Left ventricle myocardium inferior (tissue), 1 donor: ENCODE data around the gene DESI1. TPM values are rescaled to one million over a fixed set of nuclear protein-coding genes. Genes with fewer than 3 reads are reported as not detected.
A peak's percentile ranks its signal among the peaks of the same experiment; 100 is the strongest.

Experiments
- DNase-seq: peaks from one replicate; pipeline ENCODE4 v3.0.0-alpha.2; 2020
- H3K27ac ChIP-seq: fragments of 200-600 bp; replicated peaks from 2 replicates; pipeline ENCODE4 v1.8.0; 2021
- H3K27me3 ChIP-seq: fragments of 200-600 bp; 2 replicates; pipeline ENCODE4 v1.8.0; 2021; ENCODE audit warnings: low read depth
- H3K36me3 ChIP-seq: fragments of 200-600 bp; 2 replicates; pipeline ENCODE4 v1.8.0; 2021
- H3K4me1 ChIP-seq: fragments of 200-600 bp; 2 replicates; pipeline ENCODE4 v1.8.0; 2021
- H3K4me3 ChIP-seq: fragments of 200-600 bp; 2 replicates; pipeline ENCODE4 v1.8.0; 2021; ENCODE audit warnings: mild to moderate bottlenecking, moderate library complexity
- H3K9me3 ChIP-seq: fragments of 200-600 bp; replicated peaks from 2 replicates; pipeline ENCODE4 v1.8.0; 2021
- intact Hi-C: fragments of 100-400 bp; cut with micrococcal nuclease; formaldehyde crosslinking; loops from one replicate; pipeline ENCODE4 v1.11.0; 2022
- total RNA-seq: library from RNA; stranded (reverse); fragmentation: NEBNext Ultra II Directional; extraction: Animal tissue kit (Norgen Biotek cat#: 25700); gene quantifications from one replicate; pipeline ENCODE4 v1.2.1, GENCODE V29; 2021
- TF ChIP-seq, protein P1 (sequence below): fragments of 200-600 bp; IDR thresholded peaks from 2 replicates; pipeline ENCODE4 v1.8.0; 2021; ENCODE audit warnings: antibody characterized with exemption, mild to moderate bottlenecking, borderline replicate concordance
- donor health status: DM: no; HTN: yes; CAD: no; lungs with severe emphysema.

DESI1 gene
- total RNA-seq, 1 donor from 2014 or later, result 46.2 TPM

DNA sequence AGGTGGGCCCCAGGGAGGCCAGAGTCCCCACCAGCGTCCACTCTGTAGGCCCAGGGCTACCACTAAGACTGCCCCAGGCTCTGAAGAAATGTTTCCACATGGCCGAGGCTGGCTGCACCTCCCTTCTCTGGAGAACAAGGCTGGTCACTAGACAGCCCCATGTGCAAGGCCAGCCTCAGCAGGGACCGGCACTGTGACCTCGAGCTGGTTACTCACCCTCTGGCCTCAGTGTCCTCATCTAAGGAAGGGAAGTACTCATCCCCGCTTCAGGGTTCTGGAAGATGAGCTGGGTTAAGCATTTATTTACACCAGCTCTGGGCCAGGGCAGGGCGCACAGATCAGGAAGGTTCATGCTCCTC lies 40.9 kb downstream of the DESI1 start:
- Histone ChIP-seq H3K27me3 (no peaks in the 10 kb centered on the region), H3K36me3 (peaks cover 14% of the 10 kb centered on the region), H3K9me3 (no peaks in the 10 kb centered on the region), H3K4me3 (no peak overlapping the region), H3K27ac (peak overlapping the region; percentile 67), H3K4me1 (peaks cover 60% of the 10 kb centered on the region)
- intact Hi-C loops, result no loop called here
- DNase-seq, result no peak
- TF ChIP-seq, protein P1, sequence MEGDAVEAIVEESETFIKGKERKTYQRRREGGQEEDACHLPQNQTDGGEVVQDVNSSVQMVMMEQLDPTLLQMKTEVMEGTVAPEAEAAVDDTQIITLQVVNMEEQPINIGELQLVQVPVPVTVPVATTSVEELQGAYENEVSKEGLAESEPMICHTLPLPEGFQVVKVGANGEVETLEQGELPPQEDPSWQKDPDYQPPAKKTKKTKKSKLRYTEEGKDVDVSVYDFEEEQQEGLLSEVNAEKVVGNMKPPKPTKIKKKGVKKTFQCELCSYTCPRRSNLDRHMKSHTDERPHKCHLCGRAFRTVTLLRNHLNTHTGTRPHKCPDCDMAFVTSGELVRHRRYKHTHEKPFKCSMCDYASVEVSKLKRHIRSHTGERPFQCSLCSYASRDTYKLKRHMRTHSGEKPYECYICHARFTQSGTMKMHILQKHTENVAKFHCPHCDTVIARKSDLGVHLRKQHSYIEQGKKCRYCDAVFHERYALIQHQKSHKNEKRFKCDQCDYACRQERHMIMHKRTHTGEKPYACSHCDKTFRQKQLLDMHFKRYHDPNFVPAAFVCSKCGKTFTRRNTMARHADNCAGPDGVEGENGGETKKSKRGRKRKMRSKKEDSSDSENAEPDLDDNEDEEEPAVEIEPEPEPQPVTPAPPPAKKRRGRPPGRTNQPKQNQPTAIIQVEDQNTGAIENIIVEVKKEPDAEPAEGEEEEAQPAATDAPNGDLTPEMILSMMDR, result no peak

DNA sequence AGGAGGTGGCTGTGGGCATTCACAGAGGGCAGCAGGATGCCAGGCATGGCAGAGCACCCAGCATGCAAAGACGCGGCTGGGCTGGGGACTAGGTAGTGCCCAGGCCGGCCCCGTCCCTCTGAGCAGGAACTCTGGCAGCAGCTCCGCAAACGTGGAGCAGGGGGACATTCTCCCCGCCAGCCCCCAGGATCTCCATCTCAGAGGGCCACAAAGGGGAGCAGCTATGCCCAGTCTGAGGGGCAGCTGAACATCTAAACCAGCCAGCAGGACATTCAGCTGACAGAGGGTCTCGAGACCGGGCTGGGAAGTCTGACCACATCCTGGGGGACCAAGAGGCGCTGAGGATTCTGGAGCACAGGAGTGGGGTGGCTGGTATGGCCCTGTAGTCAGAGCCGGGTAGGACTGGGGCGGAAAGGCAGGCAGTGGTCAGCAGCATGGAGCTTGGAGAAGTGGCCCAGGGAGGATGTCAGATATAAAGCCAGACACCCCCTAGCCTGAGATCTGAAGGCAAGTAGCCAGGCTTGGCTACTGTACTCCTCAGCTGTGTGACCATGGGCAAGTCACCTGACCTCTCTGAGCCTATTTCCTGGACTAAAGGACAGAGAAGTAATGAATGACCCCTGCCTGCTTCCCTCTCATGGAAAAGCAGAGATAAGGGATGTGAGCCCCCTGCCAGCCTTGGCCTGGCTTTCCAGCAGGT lies 41.4 kb downstream of the DESI1 start:
- peaks cover 13% of the 10 kb centered on the region for H3K36me3 ChIP-seq
- intact Hi-C loops, result no loop called here
- H3K4me1 ChIP-seq, result peaks cover 65% of the 10 kb centered on the region
- TF ChIP-seq, protein P1, result no peak
- no peaks in the 10 kb centered on the region for H3K27me3 ChIP-seq
- H3K4me3 ChIP-seq, result no peak overlapping the region
- H3K9me3 ChIP-seq, result no peaks in the 10 kb centered on the region
- no peak for DNase-seq
- peak overlapping the region; percentile 67 for H3K27ac ChIP-seq

DNA sequence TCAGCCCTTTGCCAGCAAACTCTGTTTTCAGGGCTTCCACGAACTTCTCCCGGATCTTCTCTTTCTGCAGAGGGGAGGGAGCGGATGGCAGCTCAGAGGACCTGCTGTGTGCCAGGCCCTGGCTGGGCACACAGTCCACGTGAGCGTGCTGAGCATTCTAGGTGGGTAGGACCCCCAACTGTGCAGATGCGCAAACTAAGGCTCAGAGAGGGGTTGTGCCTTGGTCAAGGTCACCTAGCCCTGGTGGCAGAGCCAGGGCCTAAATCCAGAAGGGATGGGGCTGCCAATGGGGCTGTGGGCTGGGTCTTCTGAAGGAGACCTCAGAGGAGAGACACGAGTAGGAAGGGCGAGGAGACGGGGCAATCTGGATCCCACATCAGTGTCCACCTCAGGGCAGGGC lies 42.0 kb downstream of the DESI1 start:
- intact Hi-C loops, result no loop called here
- no peaks in the 10 kb centered on the region for H3K9me3 ChIP-seq
- TF ChIP-seq, protein P1, result no peak
- peak overlapping the region; percentile 67 for H3K27ac ChIP-seq
- no peak overlapping the region for H3K4me3 ChIP-seq
- H3K36me3 ChIP-seq, result peaks cover 8% of the 10 kb centered on the region
- no peaks in the 10 kb centered on the region for H3K27me3 ChIP-seq
- no peak for DNase-seq
- peaks cover 71% of the 10 kb centered on the region for H3K4me1 ChIP-seq

DNA sequence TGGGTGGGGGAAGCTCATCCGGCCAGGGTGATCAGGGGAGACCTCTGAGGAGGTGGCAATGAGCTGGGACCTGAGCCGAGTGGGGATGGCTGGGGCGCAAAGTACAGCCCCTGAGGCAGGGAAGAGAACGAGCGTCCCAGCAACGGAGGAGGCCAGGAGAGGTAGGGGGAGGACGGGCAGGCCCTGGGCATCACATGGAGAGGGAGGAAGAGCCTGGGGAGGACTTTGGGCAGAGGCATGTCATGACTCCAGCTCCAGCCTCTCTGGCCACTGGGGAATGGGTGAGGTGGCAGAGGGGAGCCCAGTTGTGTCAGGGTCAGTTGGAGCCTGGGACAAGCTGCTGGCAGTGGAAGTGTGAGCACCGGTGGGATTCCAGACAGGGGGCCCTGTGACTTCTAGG lies 42.7 kb downstream of the DESI1 start:
- TF ChIP-seq, protein P1, result no peak
- intact Hi-C loops, result no loop called here
- Histone ChIP-seq H3K36me3 (peaks cover 4% of the 10 kb centered on the region), H3K27ac (peak overlapping the region; percentile 67), H3K4me3 (no peak overlapping the region), H3K4me1 (peaks cover 76% of the 10 kb centered on the region), H3K9me3 (no peaks in the 10 kb centered on the region), H3K27me3 (no peaks in the 10 kb centered on the region)
- no peak for DNase-seq

DNA sequence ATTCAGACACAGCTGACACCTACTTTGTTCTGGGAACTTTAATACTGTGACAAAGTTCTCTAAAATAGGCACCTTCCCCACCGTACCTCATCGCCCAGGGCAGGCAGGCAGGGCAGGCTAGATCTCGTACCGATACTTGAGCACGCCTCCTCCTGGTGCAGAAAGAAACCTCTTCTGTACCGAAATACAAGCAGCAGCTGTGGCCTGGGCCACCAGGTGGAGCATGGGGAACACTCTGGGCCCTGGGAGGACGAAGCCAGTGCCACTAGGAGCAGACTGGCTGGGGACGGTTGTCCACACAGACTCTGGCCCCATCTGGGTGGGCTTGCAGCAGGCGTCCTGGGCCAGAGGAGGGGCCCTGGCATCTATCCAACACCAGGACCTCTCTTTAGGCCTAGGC lies 44.0 kb downstream of the DESI1 start:
- intact Hi-C loops, result no loop called here

More for the DNA sequence above, 44.0 kb downstream of the DESI1 start:
- no peak overlapping the region for H3K4me3 ChIP-seq
- TF ChIP-seq, protein P1, result peak; percentile 77
- H3K27ac ChIP-seq, result peak overlapping the region; percentile 67
- H3K36me3 ChIP-seq, result peaks cover 11% of the 10 kb centered on the region
- peak; percentile 65 for DNase-seq
- H3K4me1 ChIP-seq, result peaks cover 74% of the 10 kb centered on the region
- no peaks in the 10 kb centered on the region for H3K27me3 ChIP-seq
- H3K9me3 ChIP-seq, result no peaks in the 10 kb centered on the region
